GM19328 (cell line): Measurements from ENCODE around the gene RNASEL.
"Not testable (repeated sequence)": the region's sequence is repeated elsewhere in the genome, so short reads cannot be mapped to it uniquely, and the experiment has no call there.

Source experiments
- ATAC-seq: cut with Tn5 transposase; IDR thresholded peaks from one replicate; pipeline ENCODE4 v1.9.1; 2021; ENCODE audit warnings: mild to moderate bottlenecking, moderate library complexity; ENCODE audit not compliant: unreplicated experiment

RNASEL gene, protein sequence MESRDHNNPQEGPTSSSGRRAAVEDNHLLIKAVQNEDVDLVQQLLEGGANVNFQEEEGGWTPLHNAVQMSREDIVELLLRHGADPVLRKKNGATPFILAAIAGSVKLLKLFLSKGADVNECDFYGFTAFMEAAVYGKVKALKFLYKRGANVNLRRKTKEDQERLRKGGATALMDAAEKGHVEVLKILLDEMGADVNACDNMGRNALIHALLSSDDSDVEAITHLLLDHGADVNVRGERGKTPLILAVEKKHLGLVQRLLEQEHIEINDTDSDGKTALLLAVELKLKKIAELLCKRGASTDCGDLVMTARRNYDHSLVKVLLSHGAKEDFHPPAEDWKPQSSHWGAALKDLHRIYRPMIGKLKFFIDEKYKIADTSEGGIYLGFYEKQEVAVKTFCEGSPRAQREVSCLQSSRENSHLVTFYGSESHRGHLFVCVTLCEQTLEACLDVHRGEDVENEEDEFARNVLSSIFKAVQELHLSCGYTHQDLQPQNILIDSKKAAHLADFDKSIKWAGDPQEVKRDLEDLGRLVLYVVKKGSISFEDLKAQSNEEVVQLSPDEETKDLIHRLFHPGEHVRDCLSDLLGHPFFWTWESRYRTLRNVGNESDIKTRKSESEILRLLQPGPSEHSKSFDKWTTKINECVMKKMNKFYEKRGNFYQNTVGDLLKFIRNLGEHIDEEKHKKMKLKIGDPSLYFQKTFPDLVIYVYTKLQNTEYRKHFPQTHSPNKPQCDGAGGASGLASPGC

DNA sequence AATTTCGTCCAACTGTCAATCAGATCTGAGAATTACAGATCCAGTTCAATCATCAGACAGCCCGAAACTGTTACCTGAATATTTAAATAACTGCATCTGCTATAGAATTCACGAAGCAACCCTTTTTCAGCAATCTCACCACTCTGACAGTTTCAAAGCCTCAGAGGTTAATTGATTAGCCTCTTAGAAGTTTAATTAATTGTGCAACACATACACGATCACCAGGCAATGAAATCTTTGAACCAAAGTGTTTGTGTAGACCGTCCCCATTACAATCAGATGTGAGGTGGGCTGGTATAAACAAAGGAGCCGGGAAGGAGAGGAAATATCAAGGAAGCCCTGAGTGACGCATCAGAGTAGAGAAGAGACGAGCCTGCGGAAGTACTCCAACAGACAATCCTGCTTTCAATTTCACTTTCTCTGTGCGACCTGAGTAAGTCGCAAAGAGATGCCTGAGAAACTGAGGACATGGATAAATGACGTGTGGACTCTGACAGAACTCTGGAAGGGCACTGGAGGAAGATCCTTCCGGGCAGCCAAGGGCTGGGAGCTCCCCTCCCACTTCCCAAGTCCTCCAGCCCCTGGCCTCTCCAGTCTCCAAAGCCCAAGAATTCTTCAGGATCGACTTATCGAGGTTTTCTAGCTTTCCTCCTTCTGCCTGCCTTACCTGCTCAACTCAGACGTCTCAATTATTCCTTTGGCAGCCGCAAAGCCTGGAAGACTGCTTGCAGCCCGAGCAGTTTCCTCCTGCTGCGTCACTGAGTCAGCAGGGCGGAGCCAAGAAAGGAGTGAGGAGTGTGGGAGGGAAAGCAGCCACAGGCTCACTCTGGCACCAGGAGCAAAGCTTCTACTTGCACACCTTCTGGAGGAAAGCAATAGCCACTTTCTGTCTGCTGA lies at the start of gene RNASEL:
TSS of gene RNASEL (minus strand) at position 757 of the 897 bp plus-strand sequence. CDS start 2,450 bp downstream, outside the sequence.
- peak; percentile 74 for ATAC-seq

DNA sequence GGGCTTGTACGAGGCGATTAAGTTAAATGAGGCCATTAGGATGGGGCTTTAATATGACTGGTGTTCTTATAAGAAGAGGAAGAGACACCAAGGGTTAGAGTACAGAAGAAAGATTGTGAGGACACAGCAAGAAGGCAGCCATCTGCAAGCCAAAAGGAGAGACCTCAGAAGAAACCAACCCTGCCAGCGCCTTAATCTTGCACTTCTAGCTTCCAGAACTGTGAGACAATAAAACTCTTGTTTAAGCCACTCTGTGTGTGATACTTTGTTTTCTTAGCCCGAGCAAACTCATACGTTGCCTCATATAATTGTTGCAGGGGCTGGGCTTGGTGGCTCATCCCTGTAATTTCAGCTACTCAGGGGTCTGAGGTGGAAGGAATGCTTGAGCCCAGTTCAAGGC lies 48.7 kb upstream of the RNASEL start:
- no peak for ATAC-seq

DNA sequence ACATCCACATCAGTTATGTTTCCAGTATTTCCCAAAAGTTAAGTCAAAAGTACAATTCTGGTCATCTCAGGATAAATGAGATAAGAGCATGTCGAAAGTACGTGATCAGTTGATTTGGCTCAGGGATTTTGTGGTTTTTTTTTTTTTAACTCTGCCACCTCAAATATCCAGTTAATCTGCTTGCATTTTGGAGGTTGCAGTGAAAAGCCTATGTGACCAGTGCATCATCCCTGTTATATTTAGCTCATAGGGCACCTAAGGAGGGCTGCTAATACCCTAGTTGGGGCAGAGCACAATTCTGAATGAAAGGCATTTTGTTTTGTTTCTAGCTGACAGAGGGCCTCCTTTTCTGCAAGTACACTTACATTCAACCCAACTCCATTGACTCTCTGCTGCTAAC lies 46.8 kb upstream of the RNASEL start:
- no peak for ATAC-seq

DNA sequence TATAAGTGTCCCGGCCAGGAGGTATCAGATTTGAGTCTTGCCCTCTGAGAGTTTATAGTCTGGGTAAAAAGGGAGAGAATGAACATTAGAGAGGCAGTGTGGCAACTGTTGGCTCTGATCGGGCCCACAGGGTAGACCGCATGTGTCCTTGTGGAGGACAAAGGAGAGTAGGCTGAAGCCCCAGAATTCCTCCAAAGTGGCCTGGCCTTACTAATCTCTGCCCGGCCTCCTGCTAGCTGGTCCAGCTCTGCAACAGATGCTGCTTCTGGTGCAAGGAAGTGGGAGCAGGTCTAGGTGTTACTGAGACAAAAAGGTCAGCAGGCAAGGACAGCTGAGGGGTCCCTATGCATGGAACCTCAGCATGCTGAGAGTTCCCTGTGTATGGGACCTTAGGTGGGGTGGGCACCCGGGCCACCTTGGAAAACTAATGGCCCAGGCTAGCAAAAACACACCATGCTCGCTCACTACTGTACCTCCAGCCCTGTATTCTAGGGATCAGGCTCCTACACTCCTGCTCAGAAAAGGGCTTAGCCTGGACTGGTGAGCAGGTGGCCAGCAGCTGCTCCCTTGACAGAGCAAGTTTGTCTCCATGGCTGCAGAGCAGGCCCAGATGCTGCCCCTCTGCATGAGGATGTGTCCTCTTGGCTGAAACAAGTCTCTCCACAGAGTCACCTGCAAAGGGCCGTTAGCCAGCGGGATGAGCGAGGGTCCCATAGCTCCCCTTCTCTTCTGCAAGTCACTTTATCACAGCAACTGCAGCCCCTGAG lies 45.4 kb upstream of the RNASEL start:
- ATAC-seq: no peak

GRCh38 chr1:182633657-182634281 lies 44.7 kb upstream of the RNASEL start:
- ATAC-seq: no peak

DNA sequence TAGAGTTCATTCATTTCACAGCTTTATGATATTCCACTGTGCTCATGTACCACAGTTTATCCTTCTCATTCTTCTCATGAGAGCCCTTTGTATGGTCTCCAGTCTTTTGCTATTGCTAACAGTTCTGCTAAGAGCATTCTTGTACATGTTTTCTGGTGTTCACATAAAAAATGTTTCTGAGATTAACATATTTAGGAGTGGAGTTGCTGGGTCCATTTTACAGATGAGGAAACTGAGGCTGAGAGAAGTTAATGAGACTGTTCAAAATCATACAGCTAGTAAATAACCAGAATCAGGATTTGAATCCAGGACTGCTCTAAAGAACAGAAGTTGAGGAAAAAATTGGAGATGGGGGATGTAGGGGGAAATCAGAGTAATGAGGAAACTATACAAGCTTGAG lies 44.0 kb upstream of the RNASEL start:
- no peak for ATAC-seq

- not testable (repeated sequence) for ATAC-seq
These were observed 43.4 kb upstream of the RNASEL start for GRCh38 chr1:182632441-182632857.

GRCh38 chr1:182631954-182632353 lies 42.9 kb upstream of the RNASEL start:
- no peak for ATAC-seq

DNA sequence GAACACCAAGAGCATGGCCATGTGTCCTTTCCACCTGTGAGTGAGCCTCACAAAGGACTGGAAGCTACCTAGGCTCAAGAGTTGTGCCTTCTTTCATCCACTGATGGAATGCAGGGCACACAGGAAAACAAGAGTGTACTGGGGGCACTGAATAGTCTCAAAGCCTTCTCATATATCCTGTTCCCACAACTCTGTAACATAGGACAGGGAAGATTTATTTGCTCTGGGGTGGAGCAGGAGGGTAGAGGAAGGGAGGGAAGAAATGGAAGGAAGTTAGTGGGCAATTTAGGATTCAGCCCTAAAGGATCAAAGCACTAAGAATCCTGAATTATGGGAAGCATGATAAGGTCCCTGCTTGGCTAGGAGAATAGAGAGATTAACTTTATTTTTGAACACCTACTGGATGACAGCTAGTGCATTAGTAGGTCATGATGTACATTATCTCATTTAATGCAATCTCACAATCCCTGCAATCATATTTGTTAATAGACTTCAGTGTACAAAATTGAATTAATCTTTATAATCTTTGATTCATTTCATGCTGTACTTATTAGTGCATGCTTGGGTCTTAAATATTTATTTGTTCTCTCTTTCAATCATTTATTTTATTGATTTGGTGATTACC lies 42.1 kb upstream of the RNASEL start:
- no peak for ATAC-seq

- no peak for ATAC-seq
These were observed 41.5 kb upstream of the RNASEL start for GRCh38 chr1:182630586-182630985.

DNA sequence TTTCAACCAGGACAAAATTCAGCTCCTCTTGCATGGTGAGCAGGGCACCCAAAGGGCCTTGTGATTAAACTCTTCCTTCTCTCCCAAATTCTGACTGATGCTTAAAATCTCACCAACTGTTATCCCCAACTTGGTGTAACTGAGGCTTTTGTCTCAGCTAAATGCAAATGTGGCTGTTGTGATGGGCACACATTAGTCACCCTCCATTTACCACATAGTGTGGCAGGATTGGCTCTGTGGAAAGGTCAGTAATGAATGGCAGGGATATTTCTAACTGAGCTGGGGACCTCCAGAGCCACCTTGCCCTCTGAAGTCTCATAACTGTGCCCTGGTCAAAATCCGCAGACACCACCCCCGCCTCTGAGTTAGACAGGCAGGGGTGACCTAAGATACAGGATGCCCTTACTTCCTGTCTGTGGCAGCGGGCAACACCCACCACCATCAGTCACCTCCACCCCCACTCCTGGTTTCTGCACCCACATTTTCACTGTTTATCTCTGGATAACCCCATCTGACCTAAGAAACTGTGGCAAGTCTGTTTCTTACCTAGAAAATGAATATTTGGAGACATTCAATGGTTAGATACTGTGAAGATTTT lies 40.5 kb upstream of the RNASEL start:
- ATAC-seq: no peak

DNA sequence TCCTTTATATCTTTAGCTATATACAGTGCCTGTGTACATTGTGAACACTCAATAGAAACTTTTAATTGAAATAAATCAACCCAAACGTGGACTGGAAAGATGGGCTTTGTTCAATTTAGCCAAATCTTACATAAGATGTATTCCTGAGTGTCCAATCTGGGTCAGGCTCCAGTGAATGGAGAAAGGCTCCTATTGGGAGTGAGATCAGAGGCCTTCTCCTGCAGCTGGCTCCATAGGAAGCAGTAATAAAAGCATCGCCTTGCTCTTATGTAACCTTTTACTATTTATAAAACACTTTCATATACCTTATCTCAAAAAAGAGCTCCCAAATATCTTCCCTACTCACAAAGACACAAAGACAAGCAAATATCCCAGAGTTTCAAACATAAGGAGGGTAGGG lies 40.0 kb upstream of the RNASEL start:
- no peak for ATAC-seq

DNA sequence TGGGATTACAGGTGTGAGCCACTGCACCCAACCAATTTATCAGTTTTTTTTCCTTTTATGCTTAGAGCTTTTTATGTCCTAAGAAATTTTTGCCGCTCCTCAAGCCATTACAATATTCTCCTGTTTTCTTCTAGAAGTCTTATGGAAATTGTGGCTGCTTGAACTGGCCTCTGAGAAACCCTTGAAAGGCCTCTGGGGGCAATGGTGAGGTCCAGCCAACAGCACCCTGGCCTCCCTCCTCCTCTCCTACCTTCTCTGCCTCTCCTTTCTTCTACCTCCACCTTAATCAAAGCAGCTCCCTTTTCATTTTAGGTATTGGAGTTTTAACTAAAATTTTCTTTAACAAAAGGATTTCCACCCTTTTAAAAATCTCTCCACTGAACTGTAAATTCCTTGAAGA lies 39.6 kb upstream of the RNASEL start:
- ATAC-seq: no peak

- ATAC-seq: no peak
These were observed 38.6 kb upstream of the RNASEL start for GRCh38 chr1:182627622-182628021.

GRCh38 chr1:182626527-182626926 lies 37.5 kb upstream of the RNASEL start:
- no peak for ATAC-seq

DNA sequence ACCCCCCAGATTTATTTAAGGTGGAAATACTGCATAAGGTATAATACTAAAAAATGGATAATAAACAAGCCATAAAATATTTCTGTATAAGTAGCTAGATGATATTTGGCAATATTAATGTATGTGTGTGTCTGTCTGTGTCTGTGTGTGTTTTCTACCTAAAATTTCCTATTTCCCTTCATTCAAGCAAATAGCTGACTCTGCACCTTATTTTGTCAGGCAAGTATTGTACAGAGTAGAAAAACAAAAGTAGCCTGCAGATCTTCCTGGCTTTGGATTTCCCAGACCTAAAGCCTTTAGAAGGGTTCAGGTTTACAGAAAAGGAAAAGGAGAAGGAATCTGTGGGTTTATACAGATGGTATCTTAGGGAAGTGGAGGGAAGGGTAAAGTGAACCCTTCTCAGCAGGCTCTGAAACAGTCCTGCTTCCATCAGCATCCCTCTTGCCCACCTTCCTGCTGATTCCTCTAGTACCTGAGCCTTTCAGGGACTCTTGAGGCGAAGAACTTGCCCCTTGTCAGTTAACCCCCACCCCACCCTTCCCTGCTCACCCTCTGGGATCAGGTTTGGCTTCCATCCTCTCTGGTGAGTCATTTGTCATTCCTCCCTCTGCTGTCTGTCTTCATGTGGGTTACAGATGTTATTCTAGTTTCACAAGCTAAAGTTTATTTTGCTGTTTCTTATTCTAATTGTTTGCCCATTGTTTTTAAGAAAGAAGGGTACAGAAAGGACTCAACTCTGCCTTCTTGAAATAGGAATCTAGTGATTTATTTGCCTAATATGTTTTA lies 36.9 kb upstream of the RNASEL start:
- ATAC-seq: no peak

GRCh38 chr1:182625024-182625423 lies 36.0 kb upstream of the RNASEL start:
- no peak for ATAC-seq

DNA sequence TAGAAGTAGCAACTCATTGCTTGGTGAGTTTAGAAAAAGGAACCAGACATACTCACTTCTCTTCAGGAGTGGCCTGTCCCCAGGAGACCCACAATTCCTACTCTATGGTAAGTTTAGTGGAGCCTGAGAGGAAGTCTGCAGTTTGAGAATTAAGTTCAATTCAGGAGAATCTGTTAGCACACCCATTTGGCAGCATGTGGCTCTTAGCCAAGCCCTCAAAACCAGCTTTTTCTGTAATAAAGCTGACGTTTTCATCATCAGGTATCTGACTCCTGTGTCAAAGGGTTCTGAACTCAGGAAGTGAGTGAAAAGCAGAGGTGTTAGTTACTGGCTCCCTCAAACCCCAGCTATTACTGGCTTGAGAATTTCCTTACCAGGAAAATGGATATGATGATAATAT lies 35.5 kb upstream of the RNASEL start:
- no peak for ATAC-seq
